ENCODE results near the gene SBNO1.
"Not testable (repeated sequence)": the region's sequence is repeated elsewhere in the genome, so short reads cannot be mapped to it uniquely, and the experiment has no call there.

GRCh38 chr12:123313046-123313445 is 51.6 kb downstream of the SBNO1 start:
- TF ChIP-seq POLR2A, CTCF (IDR thresholded peaks at IDR 0.05): not testable (repeated sequence)
